ENCODE measurements around the gene ISL1. TPM values are rescaled to one million over a fixed set of nuclear protein-coding genes. Genes with fewer than 3 reads are reported as not detected.

ISL1 gene
- total RNA-seq, 1 donor from 2014 or later: 25.0 TPM

GRCh38 chr5:51389288-51389576, 6.0 kb downstream of the ISL1 start:
- Histone ChIP-seq H3K4me3 (peak overlapping the region; percentile 70 to 78), H3K27ac (peak overlapping the region; percentile 99), H3K27me3 (no peaks in the 10 kb centered on the region), H3K4me1 (peaks cover 32% of the 10 kb centered on the region), H3K36me3 (peaks cover 0 to 8% of the 10 kb centered on the region in 2 donors), H3K9me3 (no peaks in the 10 kb centered on the region)
- intact Hi-C loops (cut with DNase I): loop anchor here (10.0 kb wide), 1 partner anchor 1406 kb away; no protein-coding TSS in a partner anchor
- DNase-seq (ENCODE audit: extremely low spot score in 2 of 2): no peak
- TF ChIP-seq CTCF (IDR thresholded peaks at IDR 0.05) (no peak), POLR2A (IDR thresholded peaks at IDR 0.05) (no peak), POLR2AphosphoS5 (IDR thresholded peaks at IDR 0.05; ENCODE audit: insufficient read depth in 1 of 2, low read depth in 1 of 2) (no peak)

DNA sequence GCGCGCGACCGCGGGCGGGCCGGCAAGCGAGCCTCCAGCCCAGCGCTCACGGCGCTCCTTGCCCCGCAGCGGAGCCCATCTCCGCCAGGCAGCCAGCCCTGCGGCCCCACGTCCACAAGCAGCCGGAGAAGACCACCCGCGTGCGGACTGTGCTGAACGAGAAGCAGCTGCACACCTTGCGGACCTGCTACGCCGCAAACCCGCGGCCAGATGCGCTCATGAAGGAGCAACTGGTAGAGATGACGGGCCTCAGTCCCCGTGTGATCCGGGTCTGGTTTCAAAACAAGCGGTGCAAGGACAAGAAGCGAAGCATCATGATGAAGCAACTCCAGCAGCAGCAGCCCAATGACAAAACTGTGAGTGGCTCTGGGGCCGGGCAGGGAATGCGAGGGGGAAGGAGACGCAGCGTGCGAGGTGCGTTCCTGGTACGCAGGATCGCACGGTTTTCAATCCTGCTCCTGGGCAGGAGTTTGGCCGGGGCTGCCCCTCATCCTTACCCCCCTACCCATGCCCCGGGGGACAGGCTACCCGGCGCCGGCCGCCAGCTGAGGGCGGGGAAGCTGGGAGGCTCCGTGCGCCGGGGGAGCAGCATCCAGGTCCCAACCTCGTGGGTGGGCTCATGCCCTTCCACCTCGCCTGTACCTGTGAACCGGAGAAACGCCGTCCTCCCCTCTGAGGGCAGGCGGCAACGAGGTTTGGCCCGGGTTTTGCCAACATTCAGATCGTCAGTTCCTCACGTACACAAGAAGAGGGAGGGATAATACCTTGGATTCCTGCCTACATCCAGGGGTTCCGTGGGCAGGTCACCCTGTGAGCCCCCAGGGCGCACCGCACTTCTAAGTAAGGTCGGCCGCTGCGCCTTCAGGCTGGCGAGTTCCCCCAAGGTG, 6.6 kb downstream of the ISL1 start:
- Histone ChIP-seq H3K9me3 (no peaks in the 10 kb centered on the region), H3K27ac (peak overlapping the region; percentile 99), H3K4me3 (peak overlapping the region; percentile 70 to 78), H3K27me3 (no peaks in the 10 kb centered on the region), H3K4me1 (peaks cover 38% of the 10 kb centered on the region), H3K36me3 (peaks cover 0 to 8% of the 10 kb centered on the region in 2 donors)
- DNase-seq (ENCODE audit: extremely low spot score in 2 of 2): no peak
- TF ChIP-seq POLR2AphosphoS5 (IDR thresholded peaks at IDR 0.05; ENCODE audit: insufficient read depth in 1 of 2, low read depth in 1 of 2) (peak in 1 of 2 donors; percentile 73), POLR2A (IDR thresholded peaks at IDR 0.05) (no peak)
- intact Hi-C loops (cut with DNase I): loop anchor here (10.0 kb wide), 1 partner anchor 1405 kb away; no protein-coding TSS in a partner anchor

DNA sequence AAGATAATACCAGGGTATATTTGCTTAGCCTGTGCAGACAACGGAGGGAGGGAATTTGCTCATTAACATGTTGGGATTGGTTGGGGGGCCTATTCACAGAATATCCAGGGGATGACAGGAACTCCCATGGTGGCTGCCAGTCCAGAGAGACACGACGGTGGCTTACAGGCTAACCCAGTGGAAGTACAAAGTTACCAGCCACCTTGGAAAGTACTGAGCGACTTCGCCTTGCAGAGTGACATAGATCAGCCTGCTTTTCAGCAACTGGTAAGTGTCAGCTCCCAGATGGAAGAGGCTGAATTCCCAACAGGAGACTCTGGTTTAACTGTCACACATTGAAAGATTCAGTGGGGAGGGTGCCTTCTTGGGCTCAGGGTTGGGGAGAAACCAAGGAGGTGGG, 7.9 kb downstream of the ISL1 start:
- Histone ChIP-seq H3K27me3 (no peaks in the 10 kb centered on the region), H3K9me3 (no peaks in the 10 kb centered on the region), H3K27ac (peak overlapping the region; percentile 99), H3K4me3 (peak overlapping the region; percentile 36 to 70), H3K36me3 (peaks cover 0 to 8% of the 10 kb centered on the region in 2 donors), H3K4me1 (peaks cover 51% of the 10 kb centered on the region)
- DNase-seq (ENCODE audit: extremely low spot score in 2 of 2): no peak
- TF ChIP-seq CTCF (IDR thresholded peaks at IDR 0.05): no peak
- no peak for TF ChIP-seq POLR2A (IDR thresholded peaks at IDR 0.05)
- no peak for TF ChIP-seq POLR2AphosphoS5 (IDR thresholded peaks at IDR 0.05; ENCODE audit: insufficient read depth in 1 of 2, low read depth in 1 of 2)
- intact Hi-C loops (cut with DNase I): no loop called here

GRCh38 chr5:51392689-51393199, 9.5 kb downstream of the ISL1 start:
- DNase-seq (ENCODE audit: extremely low spot score in 2 of 2): no peak
- Histone ChIP-seq H3K4me1 (peaks cover 65% of the 10 kb centered on the region), H3K27ac (peak overlapping the region; percentile 99), H3K27me3 (no peaks in the 10 kb centered on the region), H3K36me3 (peaks cover 0 to 8% of the 10 kb centered on the region in 2 donors), H3K9me3 (no peaks in the 10 kb centered on the region), H3K4me3 (no peak overlapping the region)
- TF ChIP-seq POLR2AphosphoS5 (IDR thresholded peaks at IDR 0.05; ENCODE audit: insufficient read depth in 1 of 2, low read depth in 1 of 2) (no peak), CTCF (IDR thresholded peaks at IDR 0.05) (no peak), POLR2A (IDR thresholded peaks at IDR 0.05) (no peak)
- intact Hi-C loops (cut with DNase I): no loop called here

- peaks cover 73% of the 10 kb centered on the region for H3K4me1 ChIP-seq
- TF ChIP-seq CTCF (IDR thresholded peaks at IDR 0.05) (no peak), POLR2A (IDR thresholded peaks at IDR 0.05) (no peak), POLR2AphosphoS5 (IDR thresholded peaks at IDR 0.05; ENCODE audit: insufficient read depth in 1 of 2, low read depth in 1 of 2) (no peak)
- no peaks in the 10 kb centered on the region for H3K27me3 ChIP-seq
- H3K36me3 ChIP-seq: peaks cover 0 to 8% of the 10 kb centered on the region in 2 donors
- no peak for DNase-seq (ENCODE audit: extremely low spot score in 2 of 2)
- H3K4me3 ChIP-seq: no peak overlapping the region
- intact Hi-C loops (cut with DNase I): loop anchor here (5.0 kb wide), 1 partner anchor 73 kb away; no protein-coding TSS in a partner anchor
- H3K9me3 ChIP-seq: no peaks in the 10 kb centered on the region
- peak overlapping the region; percentile 99 for H3K27ac ChIP-seq
These were observed 11.4 kb downstream of the ISL1 start for GRCh38 chr5:51394609-51395008.
